Peyer's patch (tissue), 4 donors: ENCODE data around the gene LSM10. TPM values are rescaled to one million over a fixed set of nuclear protein-coding genes. Genes with fewer than 3 reads are reported as not detected.

Experiments
- DNase-seq, 3 donors: peaks; one replicate each; pipeline ENCODE4 v3.0.0-alpha.2; 2017 to 2019
- H3K27ac ChIP-seq, 4 donors: fragments of 200-600 bp; sonication (generic); one replicate each; pipeline ENCODE4 v1.5.1; 2016 to 2019
- H3K27me3 ChIP-seq, 2 donors: fragments of 200-600 bp; sonication (generic); one replicate each; pipeline ENCODE4 v1.5.1; 2019
- H3K36me3 ChIP-seq, 3 donors: fragments of 200-600 bp; sonication (generic); one replicate each; pipeline ENCODE4 v1.5.1; 2016 to 2019
- H3K4me1 ChIP-seq, 4 donors: fragments of 200-600 bp; sonication (generic); one replicate each; pipeline ENCODE4 v1.5.1; 2016 to 2019
- H3K4me3 ChIP-seq, 4 donors: fragments of 200-600 bp; sonication (generic); 1 replicate in 3 of 4; 2 replicates in 1 of 4; pipeline ENCODE4 v1.5.1; 2016 to 2019; ENCODE audit warnings: mild to moderate bottlenecking in 1 of 4
- H3K9me3 ChIP-seq, 4 donors: fragments of 200-600 bp; sonication (generic); one replicate each; pipeline ENCODE4 v1.5.1; 2016 to 2019; ENCODE audit warnings: mild to moderate bottlenecking in 1 of 4
- POLR2A ChIP-seq, 2 donors: fragments of 450-650 bp; IDR thresholded peaks; one replicate each; pipeline ENCODE4 v1.5.1; 2017; ENCODE audit warnings: antibody characterized with exemption in 2 of 2, mild to moderate bottlenecking in 2 of 2, moderate library complexity in 2 of 2
- total RNA-seq, 4 donors: library from RNA; depleted of rRNA; stranded (reverse); fragments of >200 nt; gene quantifications; one replicate each; pipeline ENCODE4 v1.1.0, GENCODE V29; 2016
- TF ChIP-seq, protein P1 (sequence below), 6 experiments: fragments of 450-650 bp in 4 of 6; fragments of 200-600 bp in 2 of 6; sonication (generic) in 1 of 6; IDR thresholded peaks; one replicate each; pipeline ENCODE4 v1.5.1; 2017 to 2019; ENCODE audit warnings: antibody characterized with exemption in 6 of 6, mild to moderate bottlenecking in 3 of 6, moderate library complexity in 1 of 6

The LSM10 gene
- total RNA-seq, 4 donors from 2014 or later = 25.5 to 42.9 (median 31.2) TPM

DNA sequence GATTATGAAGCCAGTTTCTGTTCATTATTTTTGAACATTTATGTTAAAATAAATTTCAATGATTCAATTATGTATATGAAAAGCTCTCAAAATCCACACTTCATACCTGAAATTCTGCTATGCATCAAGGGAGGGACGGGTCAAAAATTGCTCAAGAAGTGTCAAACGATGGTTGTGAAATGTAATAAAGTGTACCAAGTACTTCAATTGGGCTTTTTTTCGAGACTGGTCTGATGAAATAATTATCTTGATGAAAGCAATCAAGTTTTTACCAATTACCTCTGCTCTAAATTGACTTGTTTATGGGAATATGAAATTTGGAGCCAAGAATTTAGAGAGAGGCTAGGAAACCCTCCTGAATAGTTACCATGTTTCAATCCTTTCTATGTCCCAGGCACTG is 44.6 kb upstream of the LSM10 start:
- DNase-seq = no peak
- no peaks in the 10 kb centered on the region for H3K4me1 ChIP-seq

DNA sequence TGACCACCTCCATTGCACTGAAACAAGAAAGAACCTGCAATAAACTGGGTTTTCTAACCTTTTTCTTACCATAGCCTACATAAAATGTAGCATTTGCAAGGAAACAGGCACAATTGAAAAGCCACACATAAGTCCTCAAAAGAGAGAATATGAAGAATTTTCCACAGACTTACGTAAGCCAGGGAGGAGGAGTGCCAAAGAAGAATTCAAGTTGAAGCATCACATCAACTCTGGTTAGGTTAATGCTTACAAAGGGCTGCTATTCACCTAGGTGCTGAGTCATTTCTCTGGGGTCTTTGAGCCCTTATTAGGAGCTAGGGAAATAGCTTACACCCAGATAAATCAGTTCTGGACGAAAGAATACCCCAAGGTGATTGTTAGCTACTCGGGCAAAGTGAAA is 42.9 kb upstream of the LSM10 start:
- Histone ChIP-seq H3K4me1 (no peaks in the 10 kb centered on the region), H3K36me3 (no peaks in the 10 kb centered on the region)

More for the DNA sequence above, 44.6 kb upstream of the LSM10 start:
- TF ChIP-seq, protein P1, sequence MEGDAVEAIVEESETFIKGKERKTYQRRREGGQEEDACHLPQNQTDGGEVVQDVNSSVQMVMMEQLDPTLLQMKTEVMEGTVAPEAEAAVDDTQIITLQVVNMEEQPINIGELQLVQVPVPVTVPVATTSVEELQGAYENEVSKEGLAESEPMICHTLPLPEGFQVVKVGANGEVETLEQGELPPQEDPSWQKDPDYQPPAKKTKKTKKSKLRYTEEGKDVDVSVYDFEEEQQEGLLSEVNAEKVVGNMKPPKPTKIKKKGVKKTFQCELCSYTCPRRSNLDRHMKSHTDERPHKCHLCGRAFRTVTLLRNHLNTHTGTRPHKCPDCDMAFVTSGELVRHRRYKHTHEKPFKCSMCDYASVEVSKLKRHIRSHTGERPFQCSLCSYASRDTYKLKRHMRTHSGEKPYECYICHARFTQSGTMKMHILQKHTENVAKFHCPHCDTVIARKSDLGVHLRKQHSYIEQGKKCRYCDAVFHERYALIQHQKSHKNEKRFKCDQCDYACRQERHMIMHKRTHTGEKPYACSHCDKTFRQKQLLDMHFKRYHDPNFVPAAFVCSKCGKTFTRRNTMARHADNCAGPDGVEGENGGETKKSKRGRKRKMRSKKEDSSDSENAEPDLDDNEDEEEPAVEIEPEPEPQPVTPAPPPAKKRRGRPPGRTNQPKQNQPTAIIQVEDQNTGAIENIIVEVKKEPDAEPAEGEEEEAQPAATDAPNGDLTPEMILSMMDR (IDR thresholded peaks at IDR 0.05) = no peak
- no peak for TF ChIP-seq POLR2A (IDR thresholded peaks at IDR 0.05)
- H3K9me3 ChIP-seq = no peaks in the 10 kb centered on the region
- H3K27me3 ChIP-seq = no peaks in the 10 kb centered on the region
- H3K36me3 ChIP-seq = no peaks in the 10 kb centered on the region
- no peak overlapping the region for H3K27ac ChIP-seq
- H3K4me3 ChIP-seq = no peak overlapping the region

GRCh38 chr1:36440044-36440443 is 42.3 kb upstream of the LSM10 start:
- no peaks in the 10 kb centered on the region for H3K9me3 ChIP-seq
- no peak for DNase-seq
- no peaks in the 10 kb centered on the region for H3K36me3 ChIP-seq
- H3K27ac ChIP-seq = no peak overlapping the region
- no peaks in the 10 kb centered on the region for H3K27me3 ChIP-seq
- H3K4me1 ChIP-seq = no peaks in the 10 kb centered on the region
- TF ChIP-seq, protein P1 (IDR thresholded peaks at IDR 0.05) = no peak
- no peak for TF ChIP-seq POLR2A (IDR thresholded peaks at IDR 0.05)
- H3K4me3 ChIP-seq = no peak overlapping the region

More for the DNA sequence above, 42.9 kb upstream of the LSM10 start:
- TF ChIP-seq, protein P1 (IDR thresholded peaks at IDR 0.05) = no peak
- no peak for TF ChIP-seq POLR2A (IDR thresholded peaks at IDR 0.05)
- H3K27me3 ChIP-seq = no peaks in the 10 kb centered on the region
- no peak overlapping the region for H3K4me3 ChIP-seq
- H3K27ac ChIP-seq = no peak overlapping the region
- no peak for DNase-seq
- H3K9me3 ChIP-seq = no peaks in the 10 kb centered on the region

GRCh38 chr1:36438715-36439114 is 41.0 kb upstream of the LSM10 start:
- no peak for DNase-seq
- TF ChIP-seq POLR2A (IDR thresholded peaks at IDR 0.05) = no peak
- TF ChIP-seq, protein P1 (IDR thresholded peaks at IDR 0.05) = no peak
- H3K27me3 ChIP-seq = no peaks in the 10 kb centered on the region
- no peak overlapping the region for H3K27ac ChIP-seq
- no peak overlapping the region for H3K4me3 ChIP-seq
- no peaks in the 10 kb centered on the region for H3K4me1 ChIP-seq
- no peaks in the 10 kb centered on the region for H3K9me3 ChIP-seq
- no peaks in the 10 kb centered on the region for H3K36me3 ChIP-seq

DNA sequence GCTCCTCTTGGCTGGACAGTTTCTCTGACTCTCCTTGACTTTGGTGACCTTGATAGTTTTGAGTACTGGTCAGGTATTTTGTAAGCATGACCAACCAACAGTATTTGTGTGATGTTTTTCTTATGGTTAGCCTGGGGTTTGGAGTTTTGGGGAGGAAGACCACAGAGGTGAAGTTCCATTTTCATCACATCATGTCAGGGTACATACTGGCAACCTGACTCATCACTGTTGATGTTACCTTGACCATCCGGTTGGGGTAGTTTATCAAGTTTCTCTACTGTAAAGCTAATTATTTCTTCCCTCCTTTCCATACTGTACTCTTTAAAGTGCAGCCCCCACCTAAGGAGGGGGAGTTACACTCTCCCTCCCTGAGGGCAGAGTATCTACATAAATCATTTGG is 39.1 kb upstream of the LSM10 start:
- Histone ChIP-seq H3K9me3 (no peaks in the 10 kb centered on the region), H3K27me3 (no peaks in the 10 kb centered on the region), H3K4me3 (no peak overlapping the region), H3K36me3 (no peaks in the 10 kb centered on the region), H3K27ac (no peak overlapping the region), H3K4me1 (no peaks in the 10 kb centered on the region)
- no peak for DNase-seq
- TF ChIP-seq, protein P1 (IDR thresholded peaks at IDR 0.05) = no peak
- TF ChIP-seq POLR2A (IDR thresholded peaks at IDR 0.05) = no peak

DNA sequence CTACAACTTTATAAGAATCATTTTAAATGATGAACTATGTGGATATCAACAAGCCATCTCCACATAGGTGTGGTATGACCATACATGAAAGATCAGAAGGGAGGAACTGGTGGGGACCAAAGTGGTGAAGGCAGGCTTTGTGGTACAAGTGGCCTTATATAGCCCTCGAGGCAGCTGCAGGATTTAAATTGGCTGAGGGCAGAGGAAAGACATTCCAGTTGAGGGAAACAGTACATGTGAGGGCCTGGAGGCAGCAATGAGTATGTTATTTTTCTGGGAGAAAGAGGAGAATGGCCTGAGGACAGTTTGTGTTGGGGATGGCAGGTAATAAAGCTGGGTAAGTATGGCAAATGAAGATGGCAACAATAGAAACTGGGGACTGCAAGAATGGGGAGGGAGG is 35.4 kb upstream of the LSM10 start:
- H3K27me3 ChIP-seq = no peaks in the 10 kb centered on the region
- no peak for DNase-seq
- TF ChIP-seq POLR2A (IDR thresholded peaks at IDR 0.05) = no peak
- TF ChIP-seq, protein P1 (IDR thresholded peaks at IDR 0.05) = no peak
- no peaks in the 10 kb centered on the region for H3K9me3 ChIP-seq
- H3K4me1 ChIP-seq = no peaks in the 10 kb centered on the region
- no peak overlapping the region for H3K27ac ChIP-seq
- no peak overlapping the region for H3K4me3 ChIP-seq
- H3K36me3 ChIP-seq = no peaks in the 10 kb centered on the region
